MM.1S (cell line): ENCODE results near the gene EPHB1.

Experiments used
- CTCF ChIP-seq: fragments of 300-600 bp; sonication (generic); IDR thresholded peaks from 2 replicates; pipeline ENCODE4 v1.5.1; 2016; ENCODE audit warnings: antibody characterized with exemption, low read length, mixed read lengths
- EZH2 ChIP-seq: fragments of 300-600 bp; sonication (generic); optimal IDR thresholded peaks from 2 replicates; pipeline ENCODE3; 2017; ENCODE audit warnings: low read depth, mild to moderate bottlenecking, antibody characterized with exemption, low read length, mixed read lengths
- EZH2phosphoT487 ChIP-seq: fragments of 300-600 bp; sonication (generic); IDR thresholded peaks from 2 replicates; pipeline ENCODE4 v1.6.1; 2018; ENCODE audit warnings: antibody characterized with exemption, low read length

GRCh38 chr3:135271177-135272025 is 476.3 kb downstream of the EPHB1 start:
- TF ChIP-seq EZH2 = no peak
- TF ChIP-seq CTCF = no peak
- no peak for TF ChIP-seq EZH2phosphoT487
